ENCODE data around the gene TXNDC11. TPM values are rescaled to one million over a fixed set of nuclear protein-coding genes. Genes with fewer than 3 reads are reported as not detected.
A peak's percentile ranks its signal among the peaks of the same experiment; 100 is the strongest.

The TXNDC11 gene
- total RNA-seq, 3 donors from 2014 or later = 34.3 to 39.0 (median 35.5) TPM

- H3K36me3 Mint-ChIP-seq (ENCODE audit: insufficient read depth) = peaks cover 57% of the 10 kb centered on the region
- no peak for DNase-seq
- H3K4me1 Mint-ChIP-seq (ENCODE audit: low read depth) = peaks cover 2% of the 10 kb centered on the region
- no peak for ATAC-seq
- H3K4me3 Mint-ChIP-seq = no peak overlapping the region
- no peaks in the 10 kb centered on the region for H3K27me3 Mint-ChIP-seq (ENCODE audit: low read depth)
- no peaks in the 10 kb centered on the region for H3K9me3 Mint-ChIP-seq
Observed at GRCh38 chr16:11762431-11762830, 19.8 kb upstream of the TXNDC11 start.

GRCh38 chr16:11759997-11760396, 17.3 kb upstream of the TXNDC11 start:
- H3K4me3 Mint-ChIP-seq = no peak overlapping the region
- peaks cover 2% of the 10 kb centered on the region for H3K4me1 Mint-ChIP-seq (ENCODE audit: low read depth)
- ATAC-seq (no peak), DNase-seq (no peak)
- no peaks in the 10 kb centered on the region for H3K9me3 Mint-ChIP-seq
- no peaks in the 10 kb centered on the region for H3K27me3 Mint-ChIP-seq (ENCODE audit: low read depth)
- H3K36me3 Mint-ChIP-seq (ENCODE audit: insufficient read depth) = peaks cover 63% of the 10 kb centered on the region

- H3K36me3 Mint-ChIP-seq (ENCODE audit: insufficient read depth) = peaks cover 60% of the 10 kb centered on the region
- H3K27me3 Mint-ChIP-seq (ENCODE audit: low read depth) = no peaks in the 10 kb centered on the region
- H3K4me1 Mint-ChIP-seq (ENCODE audit: low read depth) = peaks cover 2% of the 10 kb centered on the region
- DNase-seq = no peak
- no peak for ATAC-seq
- no peak overlapping the region for H3K4me3 Mint-ChIP-seq
- no peaks in the 10 kb centered on the region for H3K9me3 Mint-ChIP-seq
Observed at GRCh38 chr16:11759163-11759834, 16.6 kb upstream of the TXNDC11 start.

GRCh38 chr16:11757671-11758545, 15.3 kb upstream of the TXNDC11 start:
- ATAC-seq = no peak
- H3K9me3 Mint-ChIP-seq = no peaks in the 10 kb centered on the region
- H3K4me3 Mint-ChIP-seq = no peak overlapping the region
- H3K36me3 Mint-ChIP-seq (ENCODE audit: insufficient read depth) = peaks cover 59% of the 10 kb centered on the region
- peaks cover 2% of the 10 kb centered on the region for H3K4me1 Mint-ChIP-seq (ENCODE audit: low read depth)
- no peak for DNase-seq
- no peaks in the 10 kb centered on the region for H3K27me3 Mint-ChIP-seq (ENCODE audit: low read depth)

GRCh38 chr16:11756248-11756647, 13.6 kb upstream of the TXNDC11 start:
- H3K4me3 Mint-ChIP-seq = no peak overlapping the region
- ATAC-seq (no peak), DNase-seq (no peak)
- no peaks in the 10 kb centered on the region for H3K9me3 Mint-ChIP-seq
- peaks cover 2% of the 10 kb centered on the region for H3K4me1 Mint-ChIP-seq (ENCODE audit: low read depth)
- H3K36me3 Mint-ChIP-seq (ENCODE audit: insufficient read depth) = peaks cover 47% of the 10 kb centered on the region
- H3K27me3 Mint-ChIP-seq (ENCODE audit: low read depth) = no peaks in the 10 kb centered on the region

GRCh38 chr16:11755022-11755760, 12.5 kb upstream of the TXNDC11 start:
- no peak for ATAC-seq
- H3K27me3 Mint-ChIP-seq (ENCODE audit: low read depth) = no peaks in the 10 kb centered on the region
- H3K36me3 Mint-ChIP-seq (ENCODE audit: insufficient read depth) = peaks cover 45% of the 10 kb centered on the region
- H3K4me1 Mint-ChIP-seq (ENCODE audit: low read depth) = no peaks in the 10 kb centered on the region
- H3K4me3 Mint-ChIP-seq = no peak overlapping the region
- no peak for DNase-seq
- H3K9me3 Mint-ChIP-seq = no peaks in the 10 kb centered on the region

GRCh38 chr16:11752856-11753255, 10.2 kb upstream of the TXNDC11 start:
- no peak overlapping the region for H3K4me3 Mint-ChIP-seq
- H3K9me3 Mint-ChIP-seq = no peaks in the 10 kb centered on the region
- no peaks in the 10 kb centered on the region for H3K4me1 Mint-ChIP-seq (ENCODE audit: low read depth)
- no peak for DNase-seq
- ATAC-seq = no peak
- H3K27me3 Mint-ChIP-seq (ENCODE audit: low read depth) = no peaks in the 10 kb centered on the region
- H3K36me3 Mint-ChIP-seq (ENCODE audit: insufficient read depth) = peaks cover 36% of the 10 kb centered on the region

- peaks cover 19% of the 10 kb centered on the region for H3K36me3 Mint-ChIP-seq (ENCODE audit: insufficient read depth)
- H3K4me1 Mint-ChIP-seq (ENCODE audit: low read depth) = no peaks in the 10 kb centered on the region
- DNase-seq (no peak), ATAC-seq (no peak)
- no peaks in the 10 kb centered on the region for H3K9me3 Mint-ChIP-seq
- no peaks in the 10 kb centered on the region for H3K27me3 Mint-ChIP-seq (ENCODE audit: low read depth)
- H3K4me3 Mint-ChIP-seq = no peak overlapping the region
Observed at GRCh38 chr16:11750056-11750455, 7.4 kb upstream of the TXNDC11 start.

GRCh38 chr16:11748404-11749254, 6.0 kb upstream of the TXNDC11 start:
- no peak overlapping the region for H3K4me3 Mint-ChIP-seq
- H3K4me1 Mint-ChIP-seq (ENCODE audit: low read depth) = peaks cover 5% of the 10 kb centered on the region
- no peak for DNase-seq
- no peaks in the 10 kb centered on the region for H3K9me3 Mint-ChIP-seq
- no peak for ATAC-seq
- no peaks in the 10 kb centered on the region for H3K27me3 Mint-ChIP-seq (ENCODE audit: low read depth)
- H3K36me3 Mint-ChIP-seq (ENCODE audit: insufficient read depth) = peaks cover 17% of the 10 kb centered on the region

GRCh38 chr16:11747949-11748403, 5.3 kb upstream of the TXNDC11 start:
- ATAC-seq (no peak), DNase-seq (no peak)
- Mint-ChIP-seq H3K9me3 (no peaks in the 10 kb centered on the region), H3K4me3 (no peak overlapping the region), H3K4me1 (ENCODE audit: low read depth) (peaks cover 8% of the 10 kb centered on the region), H3K36me3 (ENCODE audit: insufficient read depth) (peaks cover 14% of the 10 kb centered on the region), H3K27me3 (ENCODE audit: low read depth) (no peaks in the 10 kb centered on the region)

- Mint-ChIP-seq H3K9me3 (no peaks in the 10 kb centered on the region), H3K4me3 (peak overlapping the region; percentile 88), H3K4me1 (ENCODE audit: low read depth) (peaks cover 36% of the 10 kb centered on the region), H3K27me3 (ENCODE audit: low read depth) (no peaks in the 10 kb centered on the region), H3K36me3 (ENCODE audit: insufficient read depth) (no peaks in the 10 kb centered on the region)
- ATAC-seq (no peak), DNase-seq (no peak)
Observed at GRCh38 chr16:11744075-11744470, 1.4 kb upstream of the TXNDC11 start.

- no peaks in the 10 kb centered on the region for H3K27me3 Mint-ChIP-seq (ENCODE audit: low read depth)
- no peaks in the 10 kb centered on the region for H3K9me3 Mint-ChIP-seq
- H3K36me3 Mint-ChIP-seq (ENCODE audit: insufficient read depth) = no peaks in the 10 kb centered on the region
- peaks cover 40% of the 10 kb centered on the region for H3K4me1 Mint-ChIP-seq (ENCODE audit: low read depth)
- ATAC-seq (no peak), DNase-seq (no peak)
- H3K4me3 Mint-ChIP-seq = peak overlapping the region; percentile 88
Observed at GRCh38 chr16:11743308-11744074, 834 bp upstream of the TXNDC11 start.

- Mint-ChIP-seq H3K36me3 (ENCODE audit: insufficient read depth) (peaks cover 7% of the 10 kb centered on the region), H3K4me1 (ENCODE audit: low read depth) (peaks cover 50% of the 10 kb centered on the region), H3K27me3 (ENCODE audit: low read depth) (no peaks in the 10 kb centered on the region), H3K4me3 (peak overlapping the region; percentile 95), H3K9me3 (no peaks in the 10 kb centered on the region)
- ATAC-seq (peak; percentile 46 to 54), DNase-seq (peak; percentile 30)
Observed at GRCh38 chr16:11742093-11742535, 543 bp downstream of the TXNDC11 start.
